Neural progenitor cell (in vitro differentiated cells): ENCODE results near the gene FOXO6.

Source experiments
- EZH2 ChIP-seq: fragments of 200-600 bp; sonication (generic); IDR thresholded peaks from 2 replicates; pipeline ENCODE4 v1.6.1; 2017; ENCODE audit warnings: antibody characterized with exemption, mild to moderate bottlenecking, moderate library complexity
- EZH2phosphoT487 ChIP-seq: fragments of 200-600 bp; sonication (generic); IDR thresholded peaks from 2 replicates; pipeline ENCODE4 v1.6.1; 2017; ENCODE audit warnings: antibody characterized with exemption
- TF ChIP-seq, protein P1 (sequence below): fragments of 200-600 bp; sonication (generic); IDR thresholded peaks from 2 replicates; pipeline ENCODE4 v1.5.1; 2017; ENCODE audit warnings: antibody characterized with exemption, mild to moderate bottlenecking

DNA sequence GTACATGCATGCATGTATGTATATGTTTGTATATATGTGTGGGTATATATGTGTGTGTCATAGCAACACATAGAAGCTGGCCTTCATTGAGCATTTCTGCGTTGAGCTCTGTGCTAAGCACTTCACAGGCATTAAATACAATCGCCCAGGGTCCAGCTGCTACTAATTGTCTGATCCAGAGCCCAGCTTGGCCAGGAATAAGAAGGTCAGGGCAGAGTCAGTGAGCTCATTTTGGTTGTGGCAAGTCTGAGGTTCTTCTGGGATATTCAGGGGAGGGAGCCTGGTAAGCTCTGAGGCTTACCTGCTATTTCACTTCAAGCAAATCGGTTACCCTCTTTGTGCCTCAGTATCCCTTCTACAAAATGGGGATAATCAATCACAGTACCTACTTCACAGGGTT, 59.6 kb downstream of the FOXO6 start:
- TF ChIP-seq, protein P1, sequence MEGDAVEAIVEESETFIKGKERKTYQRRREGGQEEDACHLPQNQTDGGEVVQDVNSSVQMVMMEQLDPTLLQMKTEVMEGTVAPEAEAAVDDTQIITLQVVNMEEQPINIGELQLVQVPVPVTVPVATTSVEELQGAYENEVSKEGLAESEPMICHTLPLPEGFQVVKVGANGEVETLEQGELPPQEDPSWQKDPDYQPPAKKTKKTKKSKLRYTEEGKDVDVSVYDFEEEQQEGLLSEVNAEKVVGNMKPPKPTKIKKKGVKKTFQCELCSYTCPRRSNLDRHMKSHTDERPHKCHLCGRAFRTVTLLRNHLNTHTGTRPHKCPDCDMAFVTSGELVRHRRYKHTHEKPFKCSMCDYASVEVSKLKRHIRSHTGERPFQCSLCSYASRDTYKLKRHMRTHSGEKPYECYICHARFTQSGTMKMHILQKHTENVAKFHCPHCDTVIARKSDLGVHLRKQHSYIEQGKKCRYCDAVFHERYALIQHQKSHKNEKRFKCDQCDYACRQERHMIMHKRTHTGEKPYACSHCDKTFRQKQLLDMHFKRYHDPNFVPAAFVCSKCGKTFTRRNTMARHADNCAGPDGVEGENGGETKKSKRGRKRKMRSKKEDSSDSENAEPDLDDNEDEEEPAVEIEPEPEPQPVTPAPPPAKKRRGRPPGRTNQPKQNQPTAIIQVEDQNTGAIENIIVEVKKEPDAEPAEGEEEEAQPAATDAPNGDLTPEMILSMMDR: no peak
- TF ChIP-seq EZH2: no peak
- no peak for TF ChIP-seq EZH2phosphoT487
